Fibroblast of lung (primary cell): ENCODE data around the gene BCAS3. TPM values are rescaled to one million over a fixed set of nuclear protein-coding genes. Genes with fewer than 3 reads are reported as not detected.

Source experiments
- DNase-seq, 2 donors: peaks; one replicate each; pipeline versions ENCODE4 v3.0.0 to v3.0.0-alpha.2; 2010; ENCODE audit warnings: low read depth in 2 of 2
- H2AFZ ChIP-seq: 2 replicates; pipeline ENCODE4 v1.5.1; 2012; ENCODE audit warnings: low read length, control low read depth, inconsistent platforms
- H3K27ac ChIP-seq: 2 replicates; pipeline ENCODE4 v1.5.1; 2011; ENCODE audit warnings: low read length, control low read depth; ENCODE audit not compliant: insufficient read depth
- H3K27me3 ChIP-seq: 2 replicates; pipeline ENCODE4 v1.5.1; 2011; ENCODE audit warnings: mild to moderate bottlenecking, low read length; ENCODE audit not compliant: control insufficient read depth, insufficient read depth
- H3K36me3 ChIP-seq: 2 replicates; pipeline ENCODE4 v1.5.1; 2011; ENCODE audit warnings: low read length; ENCODE audit not compliant: control insufficient read depth, insufficient read depth
- H3K4me1 ChIP-seq: 2 replicates; pipeline ENCODE4 v1.5.1; 2011; ENCODE audit warnings: low read length; ENCODE audit not compliant: control insufficient read depth, insufficient read depth; ENCODE audit errors: extremely low read depth
- H3K4me2 ChIP-seq: 2 replicates; pipeline ENCODE4 v1.5.1; 2011; ENCODE audit warnings: low read length, control low read depth; ENCODE audit not compliant: insufficient read depth; ENCODE audit errors: extremely low read depth
- H3K4me3 ChIP-seq, 4 experiments: fragments of 200-600 bp in 1 of 4; sonication (generic) in 1 of 4; replicated peaks in 1 of 4; 2 replicates each; pipeline ENCODE4 v1.5.1; 2011 to 2016; ENCODE audit warnings: low read length in 4 of 4, low read depth in 3 of 4, mild to moderate bottlenecking in 3 of 4, control low read depth in 2 of 4, inconsistent platforms in 1 of 4, mixed read lengths in 1 of 4; ENCODE audit not compliant: insufficient read depth in 1 of 4; ENCODE audit errors: control extremely low read depth in 1 of 4
- H3K79me2 ChIP-seq: 2 replicates; pipeline ENCODE4 v1.5.1; 2012; ENCODE audit warnings: mild to moderate bottlenecking, low read length, inconsistent platforms; ENCODE audit not compliant: control insufficient read depth, insufficient read depth
- H3K9ac ChIP-seq: 2 replicates; pipeline ENCODE4 v1.5.1; 2011; ENCODE audit warnings: mild to moderate bottlenecking, low read length, control low read depth; ENCODE audit not compliant: insufficient read depth
- H3K9me3 ChIP-seq: 2 replicates; pipeline ENCODE4 v1.5.1; 2012; ENCODE audit warnings: low read depth, low read length; ENCODE audit not compliant: control insufficient read depth, insufficient read depth
- H4K20me1 ChIP-seq: 2 replicates; pipeline ENCODE4 v1.5.1; 2011; ENCODE audit warnings: low read length; ENCODE audit not compliant: control insufficient read depth, insufficient read depth; ENCODE audit errors: extremely low read depth
- CTCF ChIP-seq, 2 donors: IDR thresholded peaks in 1 of 2; conservative IDR thresholded peaks in 1 of 2; 1 replicate in 1 of 2; 2 replicates in 1 of 2; pipeline ENCODE4 v1.5.1; 2011 to 2012; ENCODE audit warnings: low read length in 2 of 2, control low read depth in 1 of 2, inconsistent platforms in 1 of 2, low read depth in 1 of 2, mild to moderate bottlenecking in 1 of 2
- EZH2 ChIP-seq: IDR thresholded peaks from 2 replicates; pipeline ENCODE4 v1.5.1; 2012; ENCODE audit warnings: low read length, control low read depth, mild to moderate bottlenecking; ENCODE audit errors: missing control alignments
- polyA plus RNA-seq, 2 donors: library from polyadenylated mRNA; depleted of rRNA in 1 of 2; stranded (reverse) in 1 of 2; unstranded in 1 of 2; fragments of >200 nt; gene quantifications; 2 replicates each; pipeline ENCODE4 v1.2.1, GENCODE V29; 2011 to 2012; ENCODE audit warnings: missing spikeins in 1 of 2
- total RNA-seq: library from RNA; depleted of rRNA; stranded (reverse); fragments of >200 nt; gene quantifications from 2 replicates; pipeline ENCODE4 v1.2.1, GENCODE V29; 2014

BCAS3 gene
- total and polyA plus RNA-seq, 2 donors (not counting 1 experiment from before 2014, with no cell fraction given), result 9.9 to 43.6 TPM

GRCh38 chr17:60720763-60721531 lies 43.3 kb downstream of the BCAS3 start:
- DNase-seq, result peak; percentile 63 to 86
- Histone ChIP-seq H2AFZ (no peak overlapping the region), H3K4me1 (peaks cover 2% of the 10 kb centered on the region)

DNA sequence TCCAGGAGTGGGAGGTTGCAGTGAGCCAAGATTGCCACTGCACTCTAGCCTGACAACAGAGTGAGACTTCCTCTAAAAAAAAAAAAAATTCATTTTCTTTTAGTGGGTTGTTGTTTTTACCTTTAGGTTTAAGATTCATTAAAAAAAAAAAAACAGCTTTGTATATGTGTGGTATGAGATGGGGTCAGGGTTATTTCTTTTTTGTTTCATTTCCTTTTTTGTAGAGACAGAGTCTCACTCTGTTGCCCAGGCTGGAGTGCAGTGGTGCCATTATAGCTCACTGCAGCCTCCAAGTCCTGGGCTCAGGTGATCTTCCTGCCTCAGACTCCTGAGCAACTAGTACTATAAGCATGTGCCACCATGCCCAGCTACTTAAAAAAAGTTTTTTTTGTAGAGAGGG lies 47.0 kb downstream of the BCAS3 start:
- DNase-seq, result no peak
- Histone ChIP-seq H3K79me2 (no peaks in the 10 kb centered on the region), H3K36me3 (no peaks in the 10 kb centered on the region)

More at GRCh38 chr17:60720763-60721531, 43.3 kb downstream of the BCAS3 start:
- Histone ChIP-seq H3K27ac (no peak overlapping the region), H4K20me1 (no peaks in the 10 kb centered on the region), H3K27me3 (no peaks in the 10 kb centered on the region), H3K36me3 (no peaks in the 10 kb centered on the region), H3K9ac (peak overlapping the region; percentile 13), H3K4me2 (no peak overlapping the region), H3K79me2 (no peaks in the 10 kb centered on the region), H3K9me3 (no peaks in the 10 kb centered on the region), H3K4me3 (no peak overlapping the region)
- TF ChIP-seq CTCF (conservative IDR thresholded peaks at IDR 0.05 in 1 of 2, IDR thresholded peaks at IDR 0.05 in 1 of 2; ENCODE audit: low read depth in 1 of 2, low read length in 2 of 2), result peak; percentile 86 to 88
- no peak for TF ChIP-seq EZH2

GRCh38 chr17:60729854-60730253 lies 52.2 kb downstream of the BCAS3 start:
- H2AFZ ChIP-seq, result peak overlapping the region; percentile 16
- H3K9ac ChIP-seq, result no peak overlapping the region
- TF ChIP-seq EZH2 (no peak), CTCF (conservative IDR thresholded peaks at IDR 0.05 in 1 of 2, IDR thresholded peaks at IDR 0.05 in 1 of 2; ENCODE audit: low read depth in 1 of 2, low read length in 2 of 2) (no peak)
- no peaks in the 10 kb centered on the region for H3K9me3 ChIP-seq
- no peak overlapping the region for H3K4me3 ChIP-seq
- DNase-seq, result peak; percentile 7 to 20
- H3K4me1 ChIP-seq, result no peaks in the 10 kb centered on the region
- H4K20me1 ChIP-seq, result no peaks in the 10 kb centered on the region
- H3K4me2 ChIP-seq, result peak overlapping the region; percentile 15
- no peaks in the 10 kb centered on the region for H3K36me3 ChIP-seq
- no peaks in the 10 kb centered on the region for H3K79me2 ChIP-seq
- H3K27ac ChIP-seq, result no peak overlapping the region
- no peaks in the 10 kb centered on the region for H3K27me3 ChIP-seq

More for the DNA sequence above, 47.0 kb downstream of the BCAS3 start:
- Histone ChIP-seq H3K4me1 (peaks cover 2% of the 10 kb centered on the region), H2AFZ (no peak overlapping the region), H3K9ac (no peak overlapping the region), H3K27ac (no peak overlapping the region), H3K4me3 (no peak overlapping the region), H4K20me1 (no peaks in the 10 kb centered on the region), H3K9me3 (no peaks in the 10 kb centered on the region), H3K4me2 (no peak overlapping the region), H3K27me3 (no peaks in the 10 kb centered on the region)
- no peak for TF ChIP-seq EZH2
- no peak for TF ChIP-seq CTCF (conservative IDR thresholded peaks at IDR 0.05 in 1 of 2, IDR thresholded peaks at IDR 0.05 in 1 of 2; ENCODE audit: low read depth in 1 of 2, low read length in 2 of 2)
